Activated CD8-positive, alpha-beta T cell treated with anti-CD3 and anti-CD28 coated beads for 36 hours (primary cell): ENCODE measurements around the gene MGST2. TPM values are rescaled to one million over a fixed set of nuclear protein-coding genes. Genes with fewer than 3 reads are reported as not detected.

Experiments used
- ATAC-seq: fragments of 200-7000 bp; cut with Tn5 transposase; one replicate; pipeline ENCODE4 v1.10.0; 2021; ENCODE audit warnings: mild to moderate bottlenecking, moderate library complexity
- CTCF ChIA-PET: fragments of 350-600 bp; sonication (Branson Sonifier 250); formaldehyde crosslinking; loops from one replicate; lab custom pipeline; 2021; ENCODE audit warnings: antibody characterized with exemption; lab: Charles Lee
- POLR2A ChIA-PET: fragments of 350-600 bp; sonication (Branson Sonifier 250); formaldehyde crosslinking; loops from one replicate; lab custom pipeline; 2021; ENCODE audit warnings: antibody characterized with exemption; lab: Charles Lee
- DNase-seq: peaks from one replicate; pipeline ENCODE4 v3.0.0-alpha.2; 2020
- H3K27ac Mint-ChIP-seq: one replicate; pipeline ENCODE4 v1.8.0; 2021; ENCODE audit warnings: mild to moderate bottlenecking, mixed read lengths
- H3K27me3 Mint-ChIP-seq: one replicate; pipeline ENCODE4 v1.8.0; 2021; ENCODE audit warnings: mixed read lengths
- H3K36me3 Mint-ChIP-seq: one replicate; pipeline ENCODE4 v1.8.0; 2021; ENCODE audit warnings: low read depth, mixed read lengths
- H3K4me1 Mint-ChIP-seq: one replicate; pipeline ENCODE4 v1.8.0; 2021; ENCODE audit warnings: low read depth, mixed read lengths
- H3K4me3 Mint-ChIP-seq: one replicate; pipeline ENCODE4 v1.8.0; 2021; ENCODE audit warnings: mild to moderate bottlenecking, moderate library complexity, mixed read lengths
- H3K9me3 Mint-ChIP-seq: one replicate; pipeline ENCODE4 v1.8.0; 2021; ENCODE audit warnings: mixed read lengths
- intact Hi-C: fragments of 100-400 bp; cut with micrococcal nuclease; formaldehyde crosslinking; loops from one replicate; pipeline ENCODE4 v1.10.0; 2022
- total RNA-seq, 2 experiments: library from RNA; stranded (reverse); gene quantifications; one replicate each; pipeline ENCODE4 v1.2.3, GENCODE V29; 2021
- TF ChIP-seq, protein P1 (sequence below): fragments of 200-600 bp; IDR thresholded peaks from one replicate; pipeline ENCODE4 v1.8.0; 2022; ENCODE audit warnings: antibody characterized with exemption, mild to moderate bottlenecking

Gene MGST2
- total RNA-seq, 2 experiments from 2014 or later, result 11.7 to 12.4 TPM

DNA sequence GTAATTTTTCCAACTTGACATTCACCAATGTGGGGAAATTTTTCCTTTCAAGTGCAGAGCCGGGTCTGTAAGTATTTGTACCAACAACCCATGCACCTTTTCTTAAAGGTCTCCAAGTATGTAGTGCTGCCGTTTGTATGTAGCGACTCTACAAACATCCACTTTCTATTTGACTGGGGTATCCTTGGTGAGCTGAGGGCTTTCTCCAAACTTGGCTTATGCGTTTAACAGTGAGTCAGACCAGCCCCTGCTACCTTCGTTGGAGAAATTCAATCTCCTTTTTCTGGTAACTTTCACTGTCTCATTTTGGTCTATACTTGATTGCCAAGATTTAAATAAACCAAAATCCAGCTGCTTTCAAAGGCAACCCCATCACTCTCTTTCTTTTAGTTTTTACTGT, 34.9 kb downstream of the MGST2 start:
- TF ChIP-seq, protein P1, sequence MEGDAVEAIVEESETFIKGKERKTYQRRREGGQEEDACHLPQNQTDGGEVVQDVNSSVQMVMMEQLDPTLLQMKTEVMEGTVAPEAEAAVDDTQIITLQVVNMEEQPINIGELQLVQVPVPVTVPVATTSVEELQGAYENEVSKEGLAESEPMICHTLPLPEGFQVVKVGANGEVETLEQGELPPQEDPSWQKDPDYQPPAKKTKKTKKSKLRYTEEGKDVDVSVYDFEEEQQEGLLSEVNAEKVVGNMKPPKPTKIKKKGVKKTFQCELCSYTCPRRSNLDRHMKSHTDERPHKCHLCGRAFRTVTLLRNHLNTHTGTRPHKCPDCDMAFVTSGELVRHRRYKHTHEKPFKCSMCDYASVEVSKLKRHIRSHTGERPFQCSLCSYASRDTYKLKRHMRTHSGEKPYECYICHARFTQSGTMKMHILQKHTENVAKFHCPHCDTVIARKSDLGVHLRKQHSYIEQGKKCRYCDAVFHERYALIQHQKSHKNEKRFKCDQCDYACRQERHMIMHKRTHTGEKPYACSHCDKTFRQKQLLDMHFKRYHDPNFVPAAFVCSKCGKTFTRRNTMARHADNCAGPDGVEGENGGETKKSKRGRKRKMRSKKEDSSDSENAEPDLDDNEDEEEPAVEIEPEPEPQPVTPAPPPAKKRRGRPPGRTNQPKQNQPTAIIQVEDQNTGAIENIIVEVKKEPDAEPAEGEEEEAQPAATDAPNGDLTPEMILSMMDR, result no peak
- ATAC-seq (no peak), DNase-seq (no peak)
- ChIA-PET CTCF (interaction anchor here (1.0 kb wide), 1 partner anchor 97 kb away, joined by 3 read pairs; no protein-coding TSS in a partner anchor), POLR2A (no interaction called here)
- Mint-ChIP-seq H3K27ac (no peak overlapping the region), H3K4me1 (no peaks in the 10 kb centered on the region), H3K4me3 (no peak overlapping the region), H3K27me3 (no peaks in the 10 kb centered on the region), H3K9me3 (no peaks in the 10 kb centered on the region), H3K36me3 (peaks cover 2% of the 10 kb centered on the region)
- intact Hi-C loops, result no loop called here

GRCh38 chr4:139704915-139705485, 39.4 kb downstream of the MGST2 start:
- Mint-ChIP-seq H3K36me3 (peaks cover 2% of the 10 kb centered on the region), H3K27me3 (no peaks in the 10 kb centered on the region), H3K9me3 (peaks cover 2% of the 10 kb centered on the region), H3K27ac (no peak overlapping the region), H3K4me3 (no peak overlapping the region), H3K4me1 (no peaks in the 10 kb centered on the region)
- ChIA-PET CTCF (interaction anchor here (0.7 to 2.5 kb wide), 7 partner anchors 9 to 160 kb away, joined by 3 to 8 read pairs (median 4); no protein-coding TSS in a partner anchor), POLR2A (no interaction called here)
- TF ChIP-seq, protein P1, result peak; percentile 42
- DNase-seq (no peak), ATAC-seq (no peak)
- intact Hi-C loops, result no loop called here

- TF ChIP-seq, protein P1, result no peak
- intact Hi-C loops, result no loop called here
- no peak overlapping the region for H3K4me3 Mint-ChIP-seq
- H3K27ac Mint-ChIP-seq, result no peak overlapping the region
- H3K9me3 Mint-ChIP-seq, result peaks cover 2% of the 10 kb centered on the region
- DNase-seq (no peak), ATAC-seq (no peak)
- no peaks in the 10 kb centered on the region for H3K4me1 Mint-ChIP-seq
- H3K36me3 Mint-ChIP-seq, result no peaks in the 10 kb centered on the region
- ChIA-PET CTCF (interaction anchor here (1.2 kb wide), 1 partner anchor 58 kb away, joined by 3 read pairs; no protein-coding TSS in a partner anchor), POLR2A (no interaction called here)
- H3K27me3 Mint-ChIP-seq, result no peaks in the 10 kb centered on the region
Measured at GRCh38 chr4:139709660-139710059, 44.0 kb downstream of the MGST2 start.

- H3K9me3 Mint-ChIP-seq, result peaks cover 2% of the 10 kb centered on the region
- intact Hi-C loops, result no loop called here
- POLR2A ChIA-PET, result no interaction called here
- CTCF ChIA-PET, result interaction anchor here (1.2 kb wide), 1 partner anchor 58 kb away, joined by 3 read pairs; no protein-coding TSS in a partner anchor
- no peaks in the 10 kb centered on the region for H3K4me1 Mint-ChIP-seq
- ATAC-seq, result no peak
- H3K36me3 Mint-ChIP-seq, result no peaks in the 10 kb centered on the region
- no peaks in the 10 kb centered on the region for H3K27me3 Mint-ChIP-seq
- no peak overlapping the region for H3K27ac Mint-ChIP-seq
- no peak overlapping the region for H3K4me3 Mint-ChIP-seq
- DNase-seq, result no peak
- TF ChIP-seq, protein P1, result no peak
Measured at GRCh38 chr4:139710073-139710472, 44.5 kb downstream of the MGST2 start.

DNA sequence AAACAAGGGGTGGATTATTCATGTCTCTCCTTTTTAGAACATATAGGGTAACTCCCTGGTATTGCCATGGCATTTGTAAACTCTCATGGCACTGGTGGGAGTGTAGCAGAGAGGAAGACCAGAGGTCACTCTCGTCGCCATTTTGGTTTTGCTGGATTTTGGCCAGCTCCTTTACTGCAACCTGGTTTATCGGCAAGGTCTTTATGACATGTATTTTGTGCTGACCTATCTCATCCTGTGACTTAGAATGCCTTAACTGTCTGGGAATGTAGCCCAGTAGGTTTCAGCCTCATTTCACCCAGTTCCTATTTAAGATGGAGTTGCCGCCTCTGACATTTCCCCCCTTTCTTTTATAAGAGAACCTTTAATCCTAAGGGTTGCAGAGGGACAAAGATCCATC, 45.8 kb downstream of the MGST2 start:
- ChIA-PET CTCF (no interaction called here), POLR2A (no interaction called here)
- TF ChIP-seq, protein P1, result no peak
- no peaks in the 10 kb centered on the region for H3K4me1 Mint-ChIP-seq
- intact Hi-C loops, result no loop called here
- ATAC-seq (no peak), DNase-seq (no peak)
- H3K4me3 Mint-ChIP-seq, result no peak overlapping the region
- no peaks in the 10 kb centered on the region for H3K27me3 Mint-ChIP-seq
- no peaks in the 10 kb centered on the region for H3K36me3 Mint-ChIP-seq
- no peak overlapping the region for H3K27ac Mint-ChIP-seq
- peaks cover 2% of the 10 kb centered on the region for H3K9me3 Mint-ChIP-seq
